Left renal pelvis (tissue), 4 donors: ENCODE data around the gene OR1D2. TPM values are rescaled to one million over a fixed set of nuclear protein-coding genes. Genes with fewer than 3 reads are reported as not detected.
"Not testable (repeated sequence)": the region's sequence is repeated elsewhere in the genome, so short reads cannot be mapped to it uniquely, and the experiment has no call there.

Source experiments
- DNase-seq, 4 donors: peaks; one replicate each; pipeline ENCODE4 v3.0.0-alpha.2; 2013; ENCODE audit warnings: low read depth in 4 of 4, low spot score in 3 of 4
- polyA plus RNA-seq, 4 donors: library from polyadenylated mRNA; unstranded; fragments of 120-200 nt; gene quantifications; one replicate each; pipeline ENCODE4 v1.2.1, GENCODE V29; 2013; ENCODE audit not compliant: insufficient read length in 4 of 4

OR1D2 gene
- under 1 TPM in 1 of 4 donors, not detected in 3; 0.03 TPM for polyA plus RNA-seq

GRCh38 chr17:3104322-3104721 is at the start of gene OR1D2:
TSS of gene OR1D2 (minus strand) at chr17:3104422. CDS start at chr17:3092996, 11,426 bp downstream.
- DNase-seq = no peak

- not testable (repeated sequence) for DNase-seq
These were observed 33.3 kb upstream of the OR1D2 start for GRCh38 chr17:3137494-3137893.

GRCh38 chr17:3127451-3127850 is 23.2 kb upstream of the OR1D2 start, which contains the start of gene OR1G1:
TSS of gene OR1G1 (minus strand) at chr17:3127551. CDS start at chr17:3127551, 0 bp downstream.
- DNase-seq = no peak

GRCh38 chr17:3073850-3074249 is 30.4 kb downstream of the OR1D2 start:
- not testable (repeated sequence) for DNase-seq

GRCh38 chr17:3065192-3065591 is 39.0 kb downstream of the OR1D2 start:
- not testable (repeated sequence) for DNase-seq

- DNase-seq = not testable (repeated sequence)
These were observed 40.7 kb downstream of the OR1D2 start, which contains the start of gene OR1D5 for GRCh38 chr17:3063507-3063906. TSS of gene OR1D5 (minus strand) at chr17:3063607. CDS start at chr17:3063607, 0 bp downstream.

- DNase-seq = not testable (repeated sequence)
These were observed 41.3 kb downstream of the OR1D2 start for GRCh38 chr17:3062824-3063377.

GRCh38 chr17:3054868-3055267 is 49.4 kb downstream of the OR1D2 start:
- not testable (repeated sequence) for DNase-seq

- DNase-seq = no peak
These were observed 54.4 kb downstream of the OR1D2 start for GRCh38 chr17:3049705-3050295.

GRCh38 chr17:3048727-3049471 is 55.3 kb downstream of the OR1D2 start:
- DNase-seq = peak; percentile 87 to 97 (median 91)

GRCh38 chr17:3046753-3047152 is 57.5 kb downstream of the OR1D2 start:
- DNase-seq = no peak

GRCh38 chr17:3043737-3044365 is 60.4 kb downstream of the OR1D2 start:
- DNase-seq = no peak

- no peak for DNase-seq
These were observed 63.3 kb downstream of the OR1D2 start for GRCh38 chr17:3040882-3041281.

GRCh38 chr17:3039736-3040135 is 64.5 kb downstream of the OR1D2 start:
- no peak for DNase-seq

GRCh38 chr17:3038941-3039340 is 65.3 kb downstream of the OR1D2 start:
- peak in 1 of 4 donors; percentile 5 for DNase-seq

Other genes with a start within 250 kb of the OR1D2 start
- gene OR1D5, start 40.8 kb downstream of the OR1D2 start, polyA plus RNA-seq = not detected
- gene OR1G1, start 23.1 kb upstream of the OR1D2 start, polyA plus RNA-seq = not detected
- not detected for gene OR1A2, start 93.1 kb upstream of the OR1D2 start, polyA plus RNA-seq
- under 1 TPM in 3 of 4 donors, not detected in 1; 0.04 to 0.07 (median 0.05) TPM for gene OR1A1, start 103.2 kb upstream of the OR1D2 start, polyA plus RNA-seq
- under 1 TPM in 2 of 4 donors, not detected in 2; 0.12 TPM for gene OR3A1, start 193.9 kb upstream of the OR1D2 start, polyA plus RNA-seq